HG03097 (cell line): ENCODE data around the gene RNU7-1.
"Not testable (repeated sequence)": the region's sequence is repeated elsewhere in the genome, so short reads cannot be mapped to it uniquely, and the experiment has no call there.

Experiments used
- ATAC-seq: cut with Tn5 transposase; IDR thresholded peaks from one replicate; pipeline ENCODE4 v1.9.1; 2021; ENCODE audit not compliant: unreplicated experiment, low FRiP score

RNU7-1 gene

GRCh38 chr12:6943722-6944380 is at the start of gene RNU7-1, which contains the start of gene C12orf57:
Gene RNU7-1, plus strand, starts transcription at chr12:6943816.
Gene C12orf57, plus strand, starts transcription at chr12:6944022. Its CDS starts 100 bp downstream, at chr12:6944122.
- peak; percentile 35 for ATAC-seq

- no peak for ATAC-seq
These were observed 49.3 kb upstream of the RNU7-1 start for GRCh38 chr12:6894321-6894720.

- no peak for ATAC-seq
These were observed 46.7 kb upstream of the RNU7-1 start for GRCh38 chr12:6896846-6897435.

- no peak for ATAC-seq
These were observed 44.2 kb upstream of the RNU7-1 start for GRCh38 chr12:6899427-6899826.

- no peak for ATAC-seq
These were observed 43.6 kb upstream of the RNU7-1 start for GRCh38 chr12:6899837-6900519.

GRCh38 chr12:6902448-6902847 is 41.2 kb upstream of the RNU7-1 start:
- ATAC-seq, result no peak

- ATAC-seq, result no peak
These were observed 39.9 kb upstream of the RNU7-1 start for GRCh38 chr12:6903722-6904121.

- ATAC-seq, result peak; percentile 69
These were observed 39.0 kb upstream of the RNU7-1 start, which contains the start of gene LRRC23 for GRCh38 chr12:6904280-6905276. Gene LRRC23, plus strand, starts transcription at chr12:6904822. Its CDS starts 812 bp downstream, at chr12:6905634.

GRCh38 chr12:6905414-6906040 is 38.1 kb upstream of the RNU7-1 start:
- no peak for ATAC-seq

- ATAC-seq, result not testable (repeated sequence)
These were observed 35.5 kb upstream of the RNU7-1 start for GRCh38 chr12:6908141-6908540.

GRCh38 chr12:6909421-6910145 is 34.0 kb upstream of the RNU7-1 start:
- no peak for ATAC-seq

GRCh38 chr12:6912164-6912935 is 31.3 kb upstream of the RNU7-1 start:
- ATAC-seq, result no peak

GRCh38 chr12:6914246-6914946 is 29.2 kb upstream of the RNU7-1 start, which contains the start of gene ENO2:
Gene ENO2, plus strand, starts transcription at chr12:6914580. Its CDS starts 1,253 bp downstream, at chr12:6915833.
- ATAC-seq, result peak; percentile 51

GRCh38 chr12:6914947-6915788 is 28.4 kb upstream of the RNU7-1 start:
- no peak for ATAC-seq

GRCh38 chr12:6915789-6916285 is 27.8 kb upstream of the RNU7-1 start:
- ATAC-seq, result no peak

- no peak for ATAC-seq
These were observed 27.0 kb upstream of the RNU7-1 start for GRCh38 chr12:6916426-6917200.
